H9 (cell line): ENCODE data around the gene SUN2. TPM values are rescaled to one million over a fixed set of nuclear protein-coding genes. Genes with fewer than 3 reads are reported as not detected.

Source experiments
- DNase-seq: peaks from one replicate; pipeline ENCODE4 v3.0.0-alpha.2; 2017
- H2AFZ ChIP-seq: one replicate; pipeline ENCODE4 v1.6.1; 2013; ENCODE audit warnings: mild to moderate bottlenecking, low read length, control low read depth, moderate library complexity
- H2AK5ac ChIP-seq: 2 replicates; pipeline ENCODE4 v1.6.1; 2013; ENCODE audit warnings: low read length, control low read depth, mixed read lengths; ENCODE audit not compliant: insufficient read length
- H2BK120ac ChIP-seq: one replicate; pipeline ENCODE4 v1.6.1; 2013; ENCODE audit warnings: low read depth, mild to moderate bottlenecking, low read length, control low read depth, inconsistent platforms; ENCODE audit not compliant: poor library complexity, severe bottlenecking
- H2BK12ac ChIP-seq: 2 replicates; pipeline ENCODE4 v1.6.1; 2013; ENCODE audit warnings: low read length, control low read depth, mixed read lengths, low read depth; ENCODE audit not compliant: insufficient read length
- H2BK15ac ChIP-seq: 2 replicates; pipeline ENCODE4 v1.6.1; 2013; ENCODE audit warnings: low read depth, low read length, control low read depth
- H2BK20ac ChIP-seq: one replicate; pipeline ENCODE4 v1.6.1; 2013; ENCODE audit warnings: low read depth, mild to moderate bottlenecking, low read length, control low read depth, inconsistent platforms; ENCODE audit not compliant: poor library complexity, severe bottlenecking
- H2BK5ac ChIP-seq: 2 replicates; pipeline ENCODE4 v1.6.1; 2013; ENCODE audit warnings: low read length, control low read depth, mixed read lengths; ENCODE audit not compliant: insufficient read length
- H3K14ac ChIP-seq: 2 replicates; pipeline ENCODE4 v1.6.1; 2013; ENCODE audit warnings: low read length, control low read depth; ENCODE audit not compliant: insufficient read depth
- H3K18ac ChIP-seq: 2 replicates; pipeline ENCODE4 v1.6.1; 2013; ENCODE audit warnings: low read depth, mild to moderate bottlenecking, mixed read lengths, low read length, control low read depth; ENCODE audit not compliant: insufficient read length
- H3K23ac ChIP-seq: 2 replicates; pipeline ENCODE4 v1.6.1; 2013; ENCODE audit warnings: low read length, control low read depth, mixed read lengths, low read depth; ENCODE audit not compliant: insufficient read length
- H3K23me2 ChIP-seq: 2 replicates; pipeline ENCODE4 v1.6.1; 2013; ENCODE audit warnings: low read depth, mild to moderate bottlenecking, mixed read lengths, low read length, control low read depth; ENCODE audit not compliant: insufficient read length, poor library complexity, severe bottlenecking
- H3K27ac ChIP-seq: 2 replicates; pipeline ENCODE4 v1.5.1; 2013; ENCODE audit warnings: low read length, control low read depth, mixed read lengths, low read depth; ENCODE audit not compliant: insufficient read length
- H3K27me3 ChIP-seq: 2 replicates; pipeline ENCODE4 v1.6.1; 2013; ENCODE audit warnings: low read length, control low read depth, inconsistent platforms; ENCODE audit not compliant: insufficient read depth
- H3K4ac ChIP-seq: 2 replicates; pipeline ENCODE4 v1.6.1; 2013; ENCODE audit warnings: low read depth, mild to moderate bottlenecking, control low read depth, inconsistent platforms, low read length, moderate library complexity
- H3K4me1 ChIP-seq: 2 replicates; pipeline ENCODE4 v1.6.1; 2013; ENCODE audit warnings: low read length, control low read depth, inconsistent platforms; ENCODE audit not compliant: insufficient read depth
- H3K4me2 ChIP-seq: 2 replicates; pipeline ENCODE4 v1.6.1; 2013; ENCODE audit warnings: low read length, control low read depth, mixed read lengths; ENCODE audit not compliant: insufficient read length, insufficient read depth
- H3K56ac ChIP-seq: 2 replicates; pipeline ENCODE4 v1.6.1; 2013; ENCODE audit warnings: low read depth, mild to moderate bottlenecking, mixed read lengths, low read length, control low read depth; ENCODE audit not compliant: insufficient read length
- H3K79me1 ChIP-seq: 2 replicates; pipeline ENCODE4 v1.6.1; 2013; ENCODE audit warnings: low read depth, mild to moderate bottlenecking, moderate library complexity, low read length, control low read depth, inconsistent platforms; ENCODE audit not compliant: insufficient read depth, poor library complexity, severe bottlenecking
- H3K79me2 ChIP-seq: 2 replicates; pipeline ENCODE4 v1.6.1; 2013; ENCODE audit warnings: low read length, control low read depth, inconsistent platforms; ENCODE audit not compliant: insufficient read depth
- H3K9ac ChIP-seq: 2 replicates; pipeline ENCODE4 v1.6.1; 2013; ENCODE audit warnings: low read length, control low read depth, mixed read lengths; ENCODE audit not compliant: insufficient read length; ENCODE audit errors: extremely low read depth
- H3K9me3 ChIP-seq: one replicate; pipeline ENCODE4 v1.6.1; 2013; ENCODE audit warnings: low read depth, low read length, inconsistent platforms; ENCODE audit not compliant: control insufficient read depth
- H3T11ph ChIP-seq: one replicate; pipeline ENCODE4 v1.6.1; 2013; ENCODE audit warnings: mild to moderate bottlenecking, low read length, control low read depth, inconsistent platforms
- H4K20me1 ChIP-seq: one replicate; pipeline ENCODE4 v1.6.1; 2013; ENCODE audit not compliant: control insufficient read depth, insufficient read length, insufficient read depth
- H4K5ac ChIP-seq: 2 replicates; pipeline ENCODE4 v1.6.1; 2013; ENCODE audit warnings: low read depth, mild to moderate bottlenecking, mixed read lengths, low read length, control low read depth; ENCODE audit not compliant: insufficient read length
- H4K8ac ChIP-seq: replicated peaks from 2 replicates; pipeline ENCODE4 v1.6.1; 2013; ENCODE audit warnings: low read length, control low read depth, mixed read lengths, low read depth; ENCODE audit not compliant: insufficient read length
- H4K91ac ChIP-seq: 2 replicates; pipeline ENCODE4 v1.6.1; 2013; ENCODE audit warnings: low read depth, mild to moderate bottlenecking, moderate library complexity, mixed read lengths, low read length, control low read depth; ENCODE audit not compliant: insufficient read length
- H3K27ac Mint-ChIP-seq, 3 experiments: 2 replicates in 2 of 3; 3 replicates in 1 of 3; pipeline ENCODE4 v1.8.0; 2020 to 2021; ENCODE audit warnings: mixed read lengths in 3 of 3, mild to moderate bottlenecking in 1 of 3, moderate library complexity in 1 of 3
- H3K27me3 Mint-ChIP-seq: 2 replicates; pipeline ENCODE4 v1.8.0; 2021; ENCODE audit warnings: low read depth, mild to moderate bottlenecking, moderate library complexity, mixed read lengths
- H3K36me3 Mint-ChIP-seq, 3 experiments: 2 replicates in 2 of 3; 3 replicates in 1 of 3; pipeline ENCODE4 v1.8.0; 2020 to 2021; ENCODE audit warnings: low read depth in 3 of 3, mixed read lengths in 3 of 3; ENCODE audit not compliant: insufficient read depth in 1 of 3
- H3K4me1 Mint-ChIP-seq, 2 experiments: 2 replicates each; pipeline ENCODE4 v1.8.0; 2020; ENCODE audit warnings: mixed read lengths in 2 of 2
- H3K4me3 Mint-ChIP-seq, 2 experiments: 2 replicates in 1 of 2; 3 replicates in 1 of 2; pipeline ENCODE4 v1.8.0; 2020 to 2021; ENCODE audit warnings: mild to moderate bottlenecking in 2 of 2, mixed read lengths in 2 of 2, moderate library complexity in 1 of 2
- H3K9me3 Mint-ChIP-seq, 2 experiments: 2 replicates in 1 of 2; 3 replicates in 1 of 2; pipeline ENCODE4 v1.8.0; 2020; ENCODE audit warnings: mild to moderate bottlenecking in 2 of 2, mixed read lengths in 2 of 2, moderate library complexity in 1 of 2
- CTCF ChIP-seq: fragments of 200-600 bp; sonication (generic); conservative IDR thresholded peaks from 3 replicates; pipeline ENCODE4 v1.8.0; 2021; ENCODE audit warnings: antibody characterized with exemption, mild to moderate bottlenecking
- WGBS: extraction: QIAGEN DNeasy Blood & Tissue Kit; methylation state at CpG from one replicate; pipeline ENCODE4 v1.1.7; 2013; ENCODE audit warnings: missing lambda C conversion rate, low lambda C conversion rate, mixed read lengths; ENCODE audit not compliant: insufficient read length; ENCODE audit errors: extremely low coverage; 5-methylcytosine and 5-hydroxymethylcytosine counted together
- total RNA-seq: library from RNA; stranded (reverse); gene quantifications from 2 replicates; pipeline ENCODE4 v1.2.1, GENCODE V29; 2021

Gene SUN2
- total RNA-seq, 1 experiment from 2014 or later = 12.0 TPM

- no CpG with 5 or more reads among the region's 5 CpGs for WGBS
- H2BK15ac ChIP-seq = no peak overlapping the region
- H2BK5ac ChIP-seq = no peak overlapping the region
- no peak overlapping the region for H2BK20ac ChIP-seq
- H3T11ph ChIP-seq = no peak overlapping the region
- H3K4me2 ChIP-seq = no peak overlapping the region
- H3K9ac ChIP-seq = no peak overlapping the region
- H3K56ac ChIP-seq = no peak overlapping the region
- H3K23me2 ChIP-seq = no peaks in the 10 kb centered on the region
- DNase-seq = no peak
- H3K9me3 ChIP-seq = no peaks in the 10 kb centered on the region
- H3K36me3 Mint-ChIP-seq = peaks cover 0 to 2% (median 0%) of the 10 kb centered on the region in 3 experiments; a peak in 1 of 7 replicates
- no peak overlapping the region for H3K18ac ChIP-seq
- no peaks in the 10 kb centered on the region for H3K27me3 Mint-ChIP-seq
- no peaks in the 10 kb centered on the region for H4K20me1 ChIP-seq
- no peaks in the 10 kb centered on the region for H3K79me1 ChIP-seq
- H3K27ac Mint-ChIP-seq = no peak overlapping the region
- no peak overlapping the region for H4K91ac ChIP-seq
- no peak overlapping the region for H3K4me3 Mint-ChIP-seq
- H3K27me3 ChIP-seq = no peaks in the 10 kb centered on the region
- TF ChIP-seq CTCF = no peak
- H2BK120ac ChIP-seq = no peak overlapping the region
- H2BK12ac ChIP-seq = no peak overlapping the region
- no peak overlapping the region for H4K8ac ChIP-seq
- no peak overlapping the region for H2AK5ac ChIP-seq
- H3K79me2 ChIP-seq = no peaks in the 10 kb centered on the region
- no peak overlapping the region for H3K14ac ChIP-seq
- H4K5ac ChIP-seq = no peak overlapping the region
- no peak overlapping the region for H3K4ac ChIP-seq
- H3K4me1 Mint-ChIP-seq = peaks cover 8 to 13% of the 10 kb centered on the region in 2 experiments
- no peaks in the 10 kb centered on the region for H3K9me3 Mint-ChIP-seq
- H3K27ac ChIP-seq = no peak overlapping the region
- H3K23ac ChIP-seq = no peak overlapping the region
- H2AFZ ChIP-seq = no peak overlapping the region
- H3K4me1 ChIP-seq = no peaks in the 10 kb centered on the region
These were observed 29.1 kb upstream of the SUN2 start for GRCh38 chr22:38784856-38785255.
